ENCODE data around the gene PPP1R7.

PPP1R7 gene

GRCh38 chr2:241154915-241155314 is 4.6 kb downstream of the PPP1R7 start:
- Histone ChIP-seq H3K4me3 (ENCODE audit: low read length in 2 of 2) (no peak overlapping the region), H3K9ac (ENCODE audit: low read length in 2 of 2) (no peak overlapping the region), H3K4me1 (ENCODE audit: control insufficient read depth, insufficient read depth, low read length) (peaks cover 12% of the 10 kb centered on the region), H3K9me3 (ENCODE audit: control insufficient read depth in 2 of 2, low read length in 2 of 2) (no peaks in the 10 kb centered on the region), H3K27ac (ENCODE audit: low read length) (no peak overlapping the region), H3K36me3 (ENCODE audit: control insufficient read depth in 2 of 2, insufficient read depth in 2 of 2, low read length in 2 of 2) (peaks cover 21 to 33% of the 10 kb centered on the region in 2 donors), H3K27me3 (ENCODE audit: control insufficient read depth in 1 of 2, insufficient read depth in 2 of 2, low read length in 2 of 2) (no peaks in the 10 kb centered on the region)

GRCh38 chr2:241155936-241156335 is 5.7 kb downstream of the PPP1R7 start:
- H3K9me3 ChIP-seq (ENCODE audit: control insufficient read depth in 2 of 2, low read length in 2 of 2) = no peaks in the 10 kb centered on the region
- no peaks in the 10 kb centered on the region for H3K27me3 ChIP-seq (ENCODE audit: control insufficient read depth in 1 of 2, insufficient read depth in 2 of 2, low read length in 2 of 2)
- no peak overlapping the region for H3K4me3 ChIP-seq (ENCODE audit: low read length in 2 of 2)
- H3K4me1 ChIP-seq (ENCODE audit: control insufficient read depth, insufficient read depth, low read length) = peaks cover 9% of the 10 kb centered on the region
- no peak overlapping the region for H3K9ac ChIP-seq (ENCODE audit: low read length in 2 of 2)
- no peak overlapping the region for H3K27ac ChIP-seq (ENCODE audit: low read length)
- H3K36me3 ChIP-seq (ENCODE audit: control insufficient read depth in 2 of 2, insufficient read depth in 2 of 2, low read length in 2 of 2) = peaks cover 26 to 36% of the 10 kb centered on the region in 2 donors

GRCh38 chr2:241156971-241157441 is 6.7 kb downstream of the PPP1R7 start:
- H3K4me1 ChIP-seq (ENCODE audit: control insufficient read depth, insufficient read depth, low read length) = peaks cover 4% of the 10 kb centered on the region
- no peak overlapping the region for H3K9ac ChIP-seq (ENCODE audit: low read length in 2 of 2)
- H3K27me3 ChIP-seq (ENCODE audit: control insufficient read depth in 1 of 2, insufficient read depth in 2 of 2, low read length in 2 of 2) = no peaks in the 10 kb centered on the region
- no peak overlapping the region for H3K27ac ChIP-seq (ENCODE audit: low read length)
- peaks cover 26 to 38% of the 10 kb centered on the region in 2 donors for H3K36me3 ChIP-seq (ENCODE audit: control insufficient read depth in 2 of 2, insufficient read depth in 2 of 2, low read length in 2 of 2)
- no peak overlapping the region for H3K4me3 ChIP-seq (ENCODE audit: low read length in 2 of 2)
- H3K9me3 ChIP-seq (ENCODE audit: control insufficient read depth in 2 of 2, low read length in 2 of 2) = no peaks in the 10 kb centered on the region

GRCh38 chr2:241157841-241158545 is 7.7 kb downstream of the PPP1R7 start:
- no peaks in the 10 kb centered on the region for H3K27me3 ChIP-seq (ENCODE audit: control insufficient read depth in 1 of 2, insufficient read depth in 2 of 2, low read length in 2 of 2)
- H3K4me1 ChIP-seq (ENCODE audit: control insufficient read depth, insufficient read depth, low read length) = peaks cover 9% of the 10 kb centered on the region
- H3K4me3 ChIP-seq (ENCODE audit: low read length in 2 of 2) = no peak overlapping the region
- H3K36me3 ChIP-seq (ENCODE audit: control insufficient read depth in 2 of 2, insufficient read depth in 2 of 2, low read length in 2 of 2) = peaks cover 26 to 39% of the 10 kb centered on the region in 2 donors
- H3K27ac ChIP-seq (ENCODE audit: low read length) = no peak overlapping the region
- H3K9me3 ChIP-seq (ENCODE audit: control insufficient read depth in 2 of 2, low read length in 2 of 2) = no peaks in the 10 kb centered on the region
- H3K9ac ChIP-seq (ENCODE audit: low read length in 2 of 2) = no peak overlapping the region

- no peaks in the 10 kb centered on the region for H3K27me3 ChIP-seq (ENCODE audit: control insufficient read depth in 1 of 2, insufficient read depth in 2 of 2, low read length in 2 of 2)
- H3K36me3 ChIP-seq (ENCODE audit: control insufficient read depth in 2 of 2, insufficient read depth in 2 of 2, low read length in 2 of 2) = peaks cover 29 to 41% of the 10 kb centered on the region in 2 donors
- no peaks in the 10 kb centered on the region for H3K9me3 ChIP-seq (ENCODE audit: control insufficient read depth in 2 of 2, low read length in 2 of 2)
- H3K4me3 ChIP-seq (ENCODE audit: low read length in 2 of 2) = no peak overlapping the region
- H3K27ac ChIP-seq (ENCODE audit: low read length) = no peak overlapping the region
- no peak overlapping the region for H3K9ac ChIP-seq (ENCODE audit: low read length in 2 of 2)
- H3K4me1 ChIP-seq (ENCODE audit: control insufficient read depth, insufficient read depth, low read length) = peaks cover 9% of the 10 kb centered on the region
Measured at GRCh38 chr2:241158546-241158900, 8.3 kb downstream of the PPP1R7 start.

- Histone ChIP-seq H3K36me3 (ENCODE audit: control insufficient read depth in 2 of 2, insufficient read depth in 2 of 2, low read length in 2 of 2) (peaks cover 35 to 45% of the 10 kb centered on the region in 2 donors), H3K9me3 (ENCODE audit: control insufficient read depth in 2 of 2, low read length in 2 of 2) (no peaks in the 10 kb centered on the region), H3K27ac (ENCODE audit: low read length) (no peak overlapping the region), H3K27me3 (ENCODE audit: control insufficient read depth in 1 of 2, insufficient read depth in 2 of 2, low read length in 2 of 2) (no peaks in the 10 kb centered on the region), H3K4me1 (ENCODE audit: control insufficient read depth, insufficient read depth, low read length) (peaks cover 9% of the 10 kb centered on the region), H3K4me3 (ENCODE audit: low read length in 2 of 2) (no peak overlapping the region), H3K9ac (ENCODE audit: low read length in 2 of 2) (no peak overlapping the region)
Measured at GRCh38 chr2:241159116-241159515, 8.8 kb downstream of the PPP1R7 start.

- Histone ChIP-seq H3K9ac (ENCODE audit: low read length in 2 of 2) (no peak overlapping the region), H3K36me3 (ENCODE audit: control insufficient read depth in 2 of 2, insufficient read depth in 2 of 2, low read length in 2 of 2) (peaks cover 32 to 44% of the 10 kb centered on the region in 2 donors), H3K27me3 (ENCODE audit: control insufficient read depth in 1 of 2, insufficient read depth in 2 of 2, low read length in 2 of 2) (no peaks in the 10 kb centered on the region), H3K4me1 (ENCODE audit: control insufficient read depth, insufficient read depth, low read length) (peaks cover 9% of the 10 kb centered on the region), H3K9me3 (ENCODE audit: control insufficient read depth in 2 of 2, low read length in 2 of 2) (no peaks in the 10 kb centered on the region), H3K27ac (ENCODE audit: low read length) (no peak overlapping the region), H3K4me3 (ENCODE audit: low read length in 2 of 2) (no peak overlapping the region)
Measured at GRCh38 chr2:241160318-241160717, 10.1 kb downstream of the PPP1R7 start.

- Histone ChIP-seq H3K27me3 (ENCODE audit: control insufficient read depth in 1 of 2, insufficient read depth in 2 of 2, low read length in 2 of 2) (no peaks in the 10 kb centered on the region), H3K36me3 (ENCODE audit: control insufficient read depth in 2 of 2, insufficient read depth in 2 of 2, low read length in 2 of 2) (peaks cover 39 to 51% of the 10 kb centered on the region in 2 donors), H3K27ac (ENCODE audit: low read length) (peak overlapping the region; percentile 37), H3K9me3 (ENCODE audit: control insufficient read depth in 2 of 2, low read length in 2 of 2) (no peaks in the 10 kb centered on the region), H3K9ac (ENCODE audit: low read length in 2 of 2) (no peak overlapping the region), H3K4me3 (ENCODE audit: low read length in 2 of 2) (peak overlapping the region in 1 of 2 donors; percentile 29), H3K4me1 (ENCODE audit: control insufficient read depth, insufficient read depth, low read length) (peaks cover 9% of the 10 kb centered on the region)
Measured at GRCh38 chr2:241161646-241162281, 11.5 kb downstream of the PPP1R7 start.

GRCh38 chr2:241163601-241164118 is 13.4 kb downstream of the PPP1R7 start:
- no peak overlapping the region for H3K27ac ChIP-seq (ENCODE audit: low read length)
- no peak overlapping the region for H3K4me3 ChIP-seq (ENCODE audit: low read length in 2 of 2)
- peaks cover 9% of the 10 kb centered on the region for H3K4me1 ChIP-seq (ENCODE audit: control insufficient read depth, insufficient read depth, low read length)
- H3K27me3 ChIP-seq (ENCODE audit: control insufficient read depth in 1 of 2, insufficient read depth in 2 of 2, low read length in 2 of 2) = no peaks in the 10 kb centered on the region
- H3K9me3 ChIP-seq (ENCODE audit: control insufficient read depth in 2 of 2, low read length in 2 of 2) = no peaks in the 10 kb centered on the region
- peaks cover 45 to 52% of the 10 kb centered on the region in 2 donors for H3K36me3 ChIP-seq (ENCODE audit: control insufficient read depth in 2 of 2, insufficient read depth in 2 of 2, low read length in 2 of 2)
- H3K9ac ChIP-seq (ENCODE audit: low read length in 2 of 2) = no peak overlapping the region

GRCh38 chr2:241168366-241168765 is 18.1 kb downstream of the PPP1R7 start:
- Histone ChIP-seq H3K9ac (ENCODE audit: low read length in 2 of 2) (no peak overlapping the region), H3K4me1 (ENCODE audit: control insufficient read depth, insufficient read depth, low read length) (no peaks in the 10 kb centered on the region), H3K36me3 (ENCODE audit: control insufficient read depth in 2 of 2, insufficient read depth in 2 of 2, low read length in 2 of 2) (peaks cover 56 to 59% of the 10 kb centered on the region in 2 donors), H3K9me3 (ENCODE audit: control insufficient read depth in 2 of 2, low read length in 2 of 2) (peaks cover 0 to 9% of the 10 kb centered on the region in 2 donors), H3K27me3 (ENCODE audit: control insufficient read depth in 1 of 2, insufficient read depth in 2 of 2, low read length in 2 of 2) (no peaks in the 10 kb centered on the region), H3K4me3 (ENCODE audit: low read length in 2 of 2) (no peak overlapping the region), H3K27ac (ENCODE audit: low read length) (no peak overlapping the region)

- H3K4me3 ChIP-seq (ENCODE audit: low read length in 2 of 2) = no peak overlapping the region
- H3K36me3 ChIP-seq (ENCODE audit: control insufficient read depth in 2 of 2, insufficient read depth in 2 of 2, low read length in 2 of 2) = peaks cover 40 to 44% of the 10 kb centered on the region in 2 donors
- no peak overlapping the region for H3K9ac ChIP-seq (ENCODE audit: low read length in 2 of 2)
- H3K4me1 ChIP-seq (ENCODE audit: control insufficient read depth, insufficient read depth, low read length) = no peaks in the 10 kb centered on the region
- no peaks in the 10 kb centered on the region for H3K27me3 ChIP-seq (ENCODE audit: control insufficient read depth in 1 of 2, insufficient read depth in 2 of 2, low read length in 2 of 2)
- H3K27ac ChIP-seq (ENCODE audit: low read length) = no peak overlapping the region
- peaks cover 0 to 9% of the 10 kb centered on the region in 2 donors for H3K9me3 ChIP-seq (ENCODE audit: control insufficient read depth in 2 of 2, low read length in 2 of 2)
Measured at GRCh38 chr2:241173557-241173956, 23.3 kb downstream of the PPP1R7 start.

All from stomach smooth muscle (tissue), 2 donors.